K562 treated with DMSO at 1 percent for 48 hours (cell line): Measurements from ENCODE around the gene KCNJ9. TPM values are rescaled to one million over a fixed set of nuclear protein-coding genes. Genes with fewer than 3 reads are reported as not detected.

Source experiments
- total RNA-seq: library from RNA; unstranded; fragments of 300-600 nt; gene quantifications from 2 replicates; pipeline ENCODE4 v1.2.3, GENCODE V29; 2022; ENCODE audit warnings: low replicate concordance; ENCODE audit errors: extremely low read depth

Gene KCNJ9
- not detected in 2 replicates for total RNA-seq

DNA sequence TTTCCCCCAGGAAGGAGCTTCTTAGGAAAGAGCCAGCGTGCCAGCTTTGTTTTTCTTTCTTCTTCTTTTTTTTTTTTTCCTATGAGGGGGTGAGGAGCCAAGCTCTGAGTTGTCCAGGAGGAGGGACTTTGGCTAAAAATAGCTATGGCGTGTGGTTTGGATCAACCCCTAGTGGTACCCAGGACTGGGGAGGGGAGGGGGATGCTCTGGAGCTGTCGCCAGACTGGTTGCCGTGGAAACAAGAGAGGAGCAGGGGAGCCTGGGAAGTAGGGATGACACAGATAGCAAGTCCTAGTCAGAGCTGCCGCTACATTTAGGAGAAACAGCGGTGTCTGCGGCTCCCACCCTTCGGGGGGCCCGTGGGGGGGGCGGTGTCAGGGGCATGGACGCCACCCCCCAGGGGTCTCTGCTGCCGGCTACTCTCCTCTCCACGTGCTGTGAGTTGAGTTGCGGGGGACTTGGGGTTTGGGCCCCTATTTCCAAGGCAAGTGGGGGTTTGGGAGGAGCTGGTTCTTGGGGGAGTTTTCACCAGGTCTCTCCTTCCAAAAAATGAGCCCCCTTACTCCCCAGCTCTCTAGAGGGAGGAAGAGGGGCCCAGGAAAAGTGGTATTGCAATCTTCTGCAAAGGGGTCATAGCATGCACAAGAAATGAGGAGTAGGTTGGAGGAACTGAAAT lies at the start of gene KCNJ9:
KCNJ9 (plus strand) TSS at position 278 of the 676 bp plus-strand sequence. CDS start 2,493 bp downstream, outside the sequence.

GRCh38 chr1:160069460-160070231 lies 11.7 kb upstream of the KCNJ9 start, which contains the start of gene KCNJ10:
TSS of gene KCNJ10 (minus strand) at chr1:160070160. CDS start at chr1:160042532, 27,628 bp downstream.

DNA sequence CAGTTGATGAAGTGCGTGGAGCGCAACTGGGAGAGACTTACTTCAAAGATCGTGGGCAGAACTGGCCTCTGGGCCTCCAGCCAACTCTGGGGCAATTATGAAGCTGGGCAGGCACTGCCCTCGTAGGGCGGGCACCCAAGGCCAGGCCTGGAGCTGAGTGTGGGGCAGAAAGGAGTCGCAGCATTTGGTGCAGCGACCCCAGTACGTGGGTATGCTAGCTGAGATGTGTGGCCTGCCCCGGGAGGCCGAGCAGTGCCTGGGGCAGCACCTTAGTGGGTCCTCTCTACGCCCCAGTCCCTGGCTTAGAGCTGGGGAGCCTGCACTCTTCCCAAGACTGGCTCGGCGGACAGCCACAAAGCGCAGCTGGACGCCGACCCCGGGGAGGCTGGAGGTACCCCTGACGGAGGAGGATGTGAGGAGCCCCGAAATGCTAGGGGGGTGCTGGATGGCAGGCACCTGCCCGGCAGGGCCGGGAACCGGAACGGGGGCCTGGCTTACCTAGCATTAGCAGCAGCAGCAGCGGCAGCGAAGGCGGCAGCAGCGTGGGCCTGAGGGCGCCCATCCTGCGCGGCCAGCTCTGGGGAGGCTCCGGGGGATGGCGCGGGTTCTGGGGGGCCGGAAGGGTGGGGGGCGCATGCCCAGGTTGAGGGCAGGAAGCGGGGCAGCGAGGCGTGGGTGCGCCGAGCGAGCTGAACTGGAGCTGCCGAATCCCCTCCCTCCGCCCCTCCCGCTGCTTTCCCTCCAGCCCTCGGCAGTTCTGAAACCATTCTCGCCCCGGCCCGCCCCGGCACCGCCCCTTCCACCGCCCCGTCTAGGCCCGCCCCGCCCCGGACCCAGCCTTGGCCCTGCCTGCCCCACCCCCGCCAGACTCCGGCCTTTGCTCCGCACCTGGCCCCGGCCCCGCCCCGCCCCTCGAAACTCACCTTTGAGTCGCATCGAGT lies 16.8 kb downstream of the KCNJ9 start, which contains the start of gene IGSF8:
IGSF8 (minus strand) TSS at position 709 of the 941 bp plus-strand sequence; CDS start at position 562, 147 bp downstream.

DNA sequence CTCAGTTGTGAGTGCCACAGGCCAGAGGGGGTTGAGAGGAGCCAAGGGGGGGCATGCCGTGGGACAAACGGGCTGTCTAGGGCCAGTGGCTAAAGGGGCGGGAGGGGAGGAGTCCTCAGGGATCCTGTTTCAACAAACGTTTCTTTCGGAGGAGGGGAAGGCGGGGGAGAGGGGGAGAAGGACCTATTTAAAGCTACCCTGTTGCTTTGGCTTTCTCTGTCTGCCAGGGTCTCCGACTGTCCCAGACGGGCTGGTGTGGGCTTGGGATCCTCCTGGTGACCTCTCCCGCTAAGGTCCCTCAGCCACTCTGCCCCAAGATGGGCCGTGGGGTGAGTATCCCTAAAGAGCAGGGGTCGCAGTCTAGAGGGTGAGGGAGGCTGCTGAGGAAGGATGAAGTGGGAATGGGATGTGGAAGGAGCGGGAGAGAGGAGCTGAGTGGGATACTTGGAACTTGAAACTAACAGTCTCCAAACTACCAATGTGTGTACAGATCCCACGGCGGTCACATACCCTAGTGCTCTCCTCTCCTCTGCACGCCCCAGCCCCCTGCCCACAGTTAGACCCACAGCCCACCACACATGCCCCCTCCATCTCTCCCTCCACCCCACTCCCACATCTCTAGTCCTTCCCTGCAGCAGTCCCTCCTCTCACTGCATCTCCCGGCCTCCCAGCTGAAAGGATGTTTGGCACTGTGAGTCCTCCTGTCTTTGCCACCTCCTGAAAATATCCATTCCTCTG lies 34.4 kb downstream of the KCNJ9 start, which contains the start of gene ATP1A2:
ATP1A2 (plus strand) TSS at position 215 of the 738 bp plus-strand sequence; CDS start at position 318, 103 bp downstream.

Other genes starting within 250 kb of the KCNJ9 start
- not detected in 2 replicates for gene VSIG8, start 218.9 kb upstream of the KCNJ9 start, total RNA-seq
- gene CFAP45, start 181.4 kb upstream of the KCNJ9 start, total RNA-seq: not detected in 2 replicates
- gene TAGLN2, start 156.0 kb upstream of the KCNJ9 start, total RNA-seq: 770 TPM in 1 of 2 replicates, not detected in the other
- not detected in 2 replicates for gene IGSF9, start 135.9 kb upstream of the KCNJ9 start, total RNA-seq
- not detected in 2 replicates for gene SLAMF9, start 127.3 kb upstream of the KCNJ9 start, total RNA-seq
- gene PIGM, start 49.5 kb upstream of the KCNJ9 start, total RNA-seq: not detected in 2 replicates
- gene KCNJ10, start 11.4 kb upstream of the KCNJ9 start, total RNA-seq: not detected in 2 replicates
- gene IGSF8, start 17.1 kb downstream of the KCNJ9 start, total RNA-seq: not detected in 2 replicates
- not detected in 2 replicates for gene ATP1A2, start 34.2 kb downstream of the KCNJ9 start, total RNA-seq
- not detected in 2 replicates for gene ATP1A4, start 70.1 kb downstream of the KCNJ9 start, total RNA-seq
- gene CASQ1, start 109.0 kb downstream of the KCNJ9 start, total RNA-seq: not detected in 2 replicates
- not detected in 2 replicates for gene PEA15, start 123.8 kb downstream of the KCNJ9 start, total RNA-seq
- not detected in 2 replicates for gene DCAF8, start 181.0 kb downstream of the KCNJ9 start, total RNA-seq
- gene PEX19, start 203.6 kb downstream of the KCNJ9 start, total RNA-seq: not detected in 2 replicates